ENCODE measurements around the gene TMEM95. TPM values are rescaled to one million over a fixed set of nuclear protein-coding genes. Genes with fewer than 3 reads are reported as not detected.

Gene TMEM95
- total RNA-seq, 1 experiment from 2014 or later = not detected

DNA sequence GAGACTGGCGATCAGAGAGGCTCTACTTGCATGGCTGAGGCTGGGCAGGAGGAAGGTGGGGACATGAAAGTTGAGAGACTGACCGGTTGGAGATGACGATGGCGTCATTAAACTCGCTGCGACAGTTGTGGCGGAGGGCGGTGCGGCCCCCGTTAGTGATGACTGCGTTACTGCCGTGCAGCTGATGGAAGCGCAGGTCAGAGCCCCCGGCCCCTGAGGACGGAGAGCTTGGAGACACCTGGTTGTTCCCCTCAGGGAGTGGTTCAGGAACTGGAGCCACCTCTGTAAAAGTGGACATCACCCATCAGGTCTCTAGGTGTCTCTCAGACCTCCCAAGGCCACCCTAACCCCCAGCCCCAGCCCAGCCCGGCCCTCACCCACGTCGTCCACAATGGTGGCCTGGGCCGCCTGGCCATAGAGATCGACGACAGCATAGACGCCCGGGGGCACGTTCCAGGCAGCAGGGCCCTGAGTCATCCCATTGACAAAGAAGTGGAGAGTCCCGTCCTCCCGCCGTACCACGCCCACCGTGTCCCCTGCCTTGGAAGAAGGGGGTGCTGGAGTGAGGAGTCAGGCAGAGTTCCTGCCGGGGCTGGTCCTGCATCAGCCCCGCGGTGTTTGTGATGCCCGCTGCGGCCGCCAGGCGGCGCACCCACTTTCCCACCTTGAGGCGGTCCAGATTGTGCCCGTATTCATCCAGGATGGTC lies 31.1 kb upstream of the TMEM95 start:
- no peak overlapping the region for H3K9ac ChIP-seq (ENCODE audit: low read length)
- intact Hi-C loops (cut with micrococcal nuclease) = no loop called here
- ChIA-PET POLR2A (no interaction called here), RAD21 (ENCODE audit: low non-redundant PET in 1 of 2, low total read pairs in 2 of 2, uncharacterized antibody in 2 of 2, unreplicated experiment in 2 of 2) (no interaction called here), CTCF (interaction anchor here (1.2 kb wide), 1 partner anchor 21 kb away, joined by 4 read pairs; no protein-coding TSS in a partner anchor)
- no peak overlapping the region for H3K4me2 ChIP-seq (ENCODE audit: low read length)
- no peak overlapping the region for H3K4me3 ChIP-seq (replicated peaks in 1 of 2; ENCODE audit: low read depth in 1 of 2, low read length in 2 of 2)
- no peak overlapping the region for H2AFZ ChIP-seq (ENCODE audit: low read depth, low read length, poor library complexity, severe bottlenecking)
- H4K20me1 ChIP-seq (ENCODE audit: insufficient read depth) = no peaks in the 10 kb centered on the region
- peaks cover 24 to 52% of the 10 kb centered on the region in 2 experiments; a peak in 3 of 4 replicates for H3K36me3 ChIP-seq (ENCODE audit: control insufficient read depth in 1 of 2, insufficient read depth in 2 of 2, low read length in 2 of 2)
- H3K9me3 ChIP-seq (ENCODE audit: control insufficient read depth in 1 of 2, insufficient read depth in 1 of 2, low read depth in 1 of 2, low read length in 2 of 2) = no peaks in the 10 kb centered on the region
- no peaks in the 10 kb centered on the region for H3K27me3 ChIP-seq (ENCODE audit: insufficient read depth, low read length)
- H3K4me1 ChIP-seq (ENCODE audit: control insufficient read depth in 1 of 2, insufficient read depth in 2 of 2, low read length in 2 of 2) = peaks cover 0 to 12% of the 10 kb centered on the region in 2 experiments; a peak in 3 of 4 replicates
- no peaks in the 10 kb centered on the region for H3K9me2 ChIP-seq (ENCODE audit: insufficient read depth)
- no peak overlapping the region for H3K27ac ChIP-seq (ENCODE audit: low read depth, low read length)
- TF ChIP-seq REST (IDR thresholded peaks at IDR 0.05; ENCODE audit: low read depth) = no peak
- TF ChIP-seq, protein P1, sequence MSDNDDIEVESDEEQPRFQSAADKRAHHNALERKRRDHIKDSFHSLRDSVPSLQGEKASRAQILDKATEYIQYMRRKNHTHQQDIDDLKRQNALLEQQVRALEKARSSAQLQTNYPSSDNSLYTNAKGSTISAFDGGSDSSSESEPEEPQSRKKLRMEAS (IDR thresholded peaks at IDR 0.05) = no peak
- TF ChIP-seq YY1 (IDR thresholded peaks at IDR 0.05; ENCODE audit: extremely low read depth, insufficient replicate concordance, low read depth, low read length) = no peak
- TF ChIP-seq SIN3A (IDR thresholded peaks at IDR 0.05; ENCODE audit: low read depth) = no peak
- no peak for TF ChIP-seq ELF1 (IDR thresholded peaks at IDR 0.05; ENCODE audit: borderline replicate concordance, low read depth)
- TF ChIP-seq CTCF (IDR thresholded peaks at IDR 0.05 in 2 of 3, conservative IDR thresholded peaks at IDR 0.05 in 1 of 3; ENCODE audit: borderline replicate concordance in 1 of 3, insufficient read depth in 1 of 3, low read depth in 2 of 3, low read length in 2 of 3) = peak in 2 of 3 experiments; percentile 91 to 92; a peak in 5 of 6 replicates
- no peak for TF ChIP-seq EGR1 (IDR thresholded peaks at IDR 0.05; ENCODE audit: low read depth)
- no TSS peak for BruUV-seq (replicated peaks)
- no peak for DNase-seq (ENCODE audit: low read depth, low spot score)
- peak; percentile 76 for ATAC-seq
- peaks cover 20% of the 10 kb centered on the region; the same call in 1 of the 2 replicates for H3K79me2 ChIP-seq (ENCODE audit: insufficient read depth, low read length)
